HepG2 (cell line): Measurements from ENCODE around the gene ANXA7. TPM values are rescaled to one million over a fixed set of nuclear protein-coding genes. Genes with fewer than 3 reads are reported as not detected.
A peak's percentile ranks its signal among the peaks of the same experiment; 100 is the strongest.

Source experiments
- KIAA2018 ChIP-seq: sonication (generic); formaldehyde crosslinking; IDR thresholded peaks from 2 replicates; pipeline ENCODE4 v1.5.0; 2020; ENCODE audit warnings: mild to moderate bottlenecking, missing genetic modification reagents, borderline replicate concordance
- ZBED4 ChIP-seq: sonication (generic); formaldehyde crosslinking; IDR thresholded peaks from 2 replicates; pipeline ENCODE4 v1.4.0; 2020; ENCODE audit warnings: missing genetic modification reagents, borderline replicate concordance
- ZBTB20 ChIP-seq: sonication (generic); formaldehyde crosslinking; IDR thresholded peaks from 2 replicates; pipeline ENCODE4 v1.8.1; 2023; ENCODE audit warnings: missing genetic modification reagents, low read depth, mild to moderate bottlenecking, borderline replicate concordance
- ZNF142 ChIP-seq: sonication (generic); formaldehyde crosslinking; IDR thresholded peaks from 2 replicates; pipeline ENCODE4 v1.4.0; 2020; ENCODE audit warnings: missing genetic modification reagents
- ZNF253 ChIP-seq: sonication (generic); formaldehyde crosslinking; IDR thresholded peaks from 2 replicates; pipeline ENCODE4 v1.8.0; 2022; ENCODE audit warnings: mild to moderate bottlenecking, missing genetic modification reagents, borderline replicate concordance
- ZNF788 ChIP-seq: sonication (generic); formaldehyde crosslinking; IDR thresholded peaks from 2 replicates; pipeline ENCODE4 v1.5.0; 2020; ENCODE audit warnings: mild to moderate bottlenecking, missing genetic modification reagents, borderline replicate concordance
- polyA plus RNA-seq, 8 experiments: library from polyadenylated mRNA; depleted of rRNA in 3 of 8; stranded (reverse) in 7 of 8; unstranded in 1 of 8; fragments of >200 nt; fragmentation: Illumina TruSeq in 4 of 8; extraction: Trizol in 4 of 8; gene quantifications; 2 replicates each; pipeline versions ENCODE4 v1.2.1 to v1.2.3, GENCODE V29; 2011 to 2016; ENCODE audit warnings: low read depth in 4 of 8, missing spikeins in 1 of 8, mixed read lengths in 1 of 8; ENCODE audit not compliant: insufficient read depth in 1 of 8
- total RNA-seq, 5 experiments: library from RNA; depleted of rRNA; stranded (reverse); fragments of >200 nt; fragmentation: Illumina TruSeq; extraction: Trizol; gene quantifications; 2 replicates each; pipeline ENCODE4 v1.2.3, GENCODE V29; 2016; ENCODE audit warnings: low read depth in 1 of 5

Gene ANXA7
- total and polyA plus RNA-seq, 2 of the 13 experiments (the other 11 are each of a cell fraction or from before 2014, with no cell fraction given) = 54.8 to 89.0 TPM

- TF ChIP-seq ZBED4 (CRISPR knock-in tag) (peak; percentile 62), ZBTB20 (CRISPR knock-in tag) (0 out of 2 replicates have a peak, but pooled peaks have one; percentile 19), KIAA2018 (0 out of 2 replicates have a peak, but pooled peaks have one; percentile 60), ZNF142 (CRISPR knock-in tag) (no peak), ZNF253 (0 out of 2 replicates have a peak, but pooled peaks have one; percentile 23), ZNF788 (CRISPR knock-in tag) (peak; percentile 58; the same call in 1 of the 2 replicates)
These were observed at the start of gene ANXA7 (continued) for GRCh38 chr10:73413528-73414229.
